ENCODE measurements around the gene ZNF512B. TPM values are rescaled to one million over a fixed set of nuclear protein-coding genes. Genes with fewer than 3 reads are reported as not detected.
"Not testable (repeated sequence)": the region's sequence is repeated elsewhere in the genome, so short reads cannot be mapped to it uniquely, and the experiment has no call there.

ZNF512B gene
- total RNA-seq, 1 experiment from 2014 or later = 6.6 TPM

- DNase-seq (ENCODE audit: extremely low read depth, low read depth) = peak; percentile 56
Measured at GRCh38 chr20:63978319-63979228, 8.8 kb upstream of the ZNF512B start.

GRCh38 chr20:63977739-63978276 is 8.1 kb upstream of the ZNF512B start:
- DNase-seq (ENCODE audit: extremely low read depth, low read depth) = no peak

GRCh38 chr20:63976980-63977738 is 7.4 kb upstream of the ZNF512B start:
- no peak for DNase-seq (ENCODE audit: extremely low read depth, low read depth)

GRCh38 chr20:63976511-63976910 is 6.8 kb upstream of the ZNF512B start:
- DNase-seq (ENCODE audit: extremely low read depth, low read depth) = not testable (repeated sequence)

GRCh38 chr20:63974402-63975200 is 4.9 kb upstream of the ZNF512B start:
- no peak for DNase-seq (ENCODE audit: extremely low read depth, low read depth)

GRCh38 chr20:63973636-63974401 is 4.1 kb upstream of the ZNF512B start:
- DNase-seq (ENCODE audit: extremely low read depth, low read depth) = peak; percentile 83

- DNase-seq (ENCODE audit: extremely low read depth, low read depth) = no peak
Measured at GRCh38 chr20:63973160-63973479, 3.4 kb upstream of the ZNF512B start.

- DNase-seq (ENCODE audit: extremely low read depth, low read depth) = no peak
Measured at GRCh38 chr20:63972312-63973159, 2.8 kb upstream of the ZNF512B start.

GRCh38 chr20:63971960-63972311 is 2.2 kb upstream of the ZNF512B start:
- DNase-seq (ENCODE audit: extremely low read depth, low read depth) = not testable (repeated sequence)

GRCh38 chr20:63970714-63971431 is 1.1 kb upstream of the ZNF512B start:
- DNase-seq (ENCODE audit: extremely low read depth, low read depth) = no peak

- DNase-seq (ENCODE audit: extremely low read depth, low read depth) = no peak
Measured at GRCh38 chr20:63968928-63969760, 586 bp downstream of the ZNF512B start.

GRCh38 chr20:63968136-63968927 is 1.4 kb downstream of the ZNF512B start:
- DNase-seq (ENCODE audit: extremely low read depth, low read depth) = no peak

GRCh38 chr20:63967330-63968135 is 2.2 kb downstream of the ZNF512B start:
- no peak for DNase-seq (ENCODE audit: extremely low read depth, low read depth)

- no peak for DNase-seq (ENCODE audit: extremely low read depth, low read depth)
Measured at GRCh38 chr20:63966944-63967322, 2.8 kb downstream of the ZNF512B start.

GRCh38 chr20:63966172-63966943 is 3.4 kb downstream of the ZNF512B start:
- DNase-seq (ENCODE audit: extremely low read depth, low read depth) = no peak
